Measurements from ENCODE around the gene TMTC2. TPM values are rescaled to one million over a fixed set of nuclear protein-coding genes. Genes with fewer than 3 reads are reported as not detected.

The TMTC2 gene
- total and polyA plus RNA-seq, 12 donors: 1.6 to 4.4 (median 2.7) TPM

- H3K27ac ChIP-seq: no peak overlapping the region
Observed at GRCh38 chr12:82930301-82930700, 243.6 kb downstream of the TMTC2 start.

GRCh38 chr12:82931349-82932116 is 244.8 kb downstream of the TMTC2 start:
- DNase-seq: no peak
- H3K36me3 ChIP-seq (replicated peaks in 1 of 2): no peaks in the 10 kb centered on the region
- H3K27me3 ChIP-seq: no peaks in the 10 kb centered on the region
- no peaks in the 10 kb centered on the region for H3K9me3 ChIP-seq (replicated peaks in 1 of 3)
- intact Hi-C loops (cut with DNase I): no loop called here
- WGBS, 4 donors: 91 to 96% (median 94%) methylated on average over 5 of the region's 5 CpGs
- no peaks in the 10 kb centered on the region for H3K4me1 ChIP-seq (replicated peaks in 1 of 2)
- no peak overlapping the region for H3K27ac ChIP-seq
- TF ChIP-seq POLR2A (IDR thresholded peaks at IDR 0.05) (no peak), CTCF (IDR thresholded peaks at IDR 0.05) (no peak)
- no peak overlapping the region for H3K4me3 ChIP-seq

More at GRCh38 chr12:82930301-82930700, 243.6 kb downstream of the TMTC2 start:
- H3K27me3 ChIP-seq: no peaks in the 10 kb centered on the region
- WGBS, 4 donors: 89 to 95% (median 90%) methylated on average over 3 of the region's 3 CpGs
- H3K9me3 ChIP-seq (replicated peaks in 1 of 3): no peaks in the 10 kb centered on the region
- intact Hi-C loops (cut with DNase I): no loop called here
- H3K4me3 ChIP-seq: no peak overlapping the region
- no peaks in the 10 kb centered on the region for H3K36me3 ChIP-seq (replicated peaks in 1 of 2)
- no peak for TF ChIP-seq CTCF (IDR thresholded peaks at IDR 0.05)
- no peak for TF ChIP-seq POLR2A (IDR thresholded peaks at IDR 0.05)
- DNase-seq: no peak
- no peaks in the 10 kb centered on the region for H3K4me1 ChIP-seq (replicated peaks in 1 of 2)

- no peaks in the 10 kb centered on the region for H3K36me3 ChIP-seq (replicated peaks in 1 of 2)
- no peaks in the 10 kb centered on the region for H3K4me1 ChIP-seq (replicated peaks in 1 of 2)
- TF ChIP-seq POLR2A (IDR thresholded peaks at IDR 0.05) (no peak), CTCF (IDR thresholded peaks at IDR 0.05) (no peak)
- no peaks in the 10 kb centered on the region for H3K9me3 ChIP-seq (replicated peaks in 1 of 3)
- H3K27me3 ChIP-seq: no peaks in the 10 kb centered on the region
- H3K27ac ChIP-seq: no peak overlapping the region
- intact Hi-C loops (cut with DNase I): no loop called here
- no peak overlapping the region for H3K4me3 ChIP-seq
- DNase-seq: no peak
- whole genome bisulfite sequencing, 4 donors: 38 to 72% (median 41%) methylated on average over 2 of the region's 2 CpGs
Observed at GRCh38 chr12:82937151-82937550, 250.4 kb downstream of the TMTC2 start.

GRCh38 chr12:82942521-82942920 is 255.8 kb downstream of the TMTC2 start:
- H3K27me3 ChIP-seq: no peaks in the 10 kb centered on the region
- intact Hi-C loops (cut with DNase I): no loop called here
- no peak overlapping the region for H3K27ac ChIP-seq
- no peaks in the 10 kb centered on the region for H3K9me3 ChIP-seq (replicated peaks in 1 of 3)
- H3K36me3 ChIP-seq (replicated peaks in 1 of 2): no peaks in the 10 kb centered on the region
- no peaks in the 10 kb centered on the region for H3K4me1 ChIP-seq (replicated peaks in 1 of 2)
- TF ChIP-seq CTCF (IDR thresholded peaks at IDR 0.05) (no peak), POLR2A (IDR thresholded peaks at IDR 0.05) (no peak)
- H3K4me3 ChIP-seq: no peak overlapping the region
- DNase-seq: no peak
- WGBS, 4 donors: 53 to 68% (median 61%) methylated on average over 2 of the region's 2 CpGs

All from adrenal gland (tissue), 12 donors.